Measurements from ENCODE around the gene FASTK.
A peak's percentile ranks its signal among the peaks of the same experiment; 100 is the strongest.

Gene FASTK

DNA sequence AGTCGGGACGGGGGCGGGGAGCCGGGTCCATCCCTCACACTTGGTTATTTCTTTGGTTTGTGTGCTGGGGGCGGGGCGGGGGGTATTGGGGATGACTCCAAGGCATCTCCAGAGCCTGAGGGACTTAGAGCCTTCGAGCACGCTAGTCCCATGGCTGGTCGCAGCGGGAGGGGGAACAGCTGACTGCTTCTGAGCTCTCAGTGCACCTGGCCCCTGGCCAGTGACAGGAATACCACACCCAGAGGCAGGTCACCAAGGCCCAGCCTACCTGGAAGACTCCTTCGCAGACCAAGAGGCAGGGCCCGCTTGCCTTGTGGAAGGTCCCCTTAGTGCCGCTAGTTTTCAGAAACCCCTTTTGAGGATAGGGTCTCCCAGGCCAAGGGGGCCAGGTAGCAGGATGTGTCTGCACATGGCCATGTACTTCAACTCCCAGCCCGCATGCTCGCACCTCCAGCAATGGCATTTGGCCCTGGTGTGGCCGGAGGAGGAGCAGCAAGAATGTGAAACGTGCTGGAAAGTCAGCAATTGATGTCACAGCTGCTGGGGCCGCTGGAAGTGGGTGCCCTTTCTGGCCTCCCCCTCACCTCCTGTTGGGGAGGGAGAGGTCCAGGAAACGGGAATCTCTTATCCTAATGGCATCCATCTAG is 46.0 kb upstream of the FASTK start:
- TF ChIP-seq, protein P1, sequence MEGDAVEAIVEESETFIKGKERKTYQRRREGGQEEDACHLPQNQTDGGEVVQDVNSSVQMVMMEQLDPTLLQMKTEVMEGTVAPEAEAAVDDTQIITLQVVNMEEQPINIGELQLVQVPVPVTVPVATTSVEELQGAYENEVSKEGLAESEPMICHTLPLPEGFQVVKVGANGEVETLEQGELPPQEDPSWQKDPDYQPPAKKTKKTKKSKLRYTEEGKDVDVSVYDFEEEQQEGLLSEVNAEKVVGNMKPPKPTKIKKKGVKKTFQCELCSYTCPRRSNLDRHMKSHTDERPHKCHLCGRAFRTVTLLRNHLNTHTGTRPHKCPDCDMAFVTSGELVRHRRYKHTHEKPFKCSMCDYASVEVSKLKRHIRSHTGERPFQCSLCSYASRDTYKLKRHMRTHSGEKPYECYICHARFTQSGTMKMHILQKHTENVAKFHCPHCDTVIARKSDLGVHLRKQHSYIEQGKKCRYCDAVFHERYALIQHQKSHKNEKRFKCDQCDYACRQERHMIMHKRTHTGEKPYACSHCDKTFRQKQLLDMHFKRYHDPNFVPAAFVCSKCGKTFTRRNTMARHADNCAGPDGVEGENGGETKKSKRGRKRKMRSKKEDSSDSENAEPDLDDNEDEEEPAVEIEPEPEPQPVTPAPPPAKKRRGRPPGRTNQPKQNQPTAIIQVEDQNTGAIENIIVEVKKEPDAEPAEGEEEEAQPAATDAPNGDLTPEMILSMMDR (conservative IDR thresholded peaks at IDR 0.05; ENCODE audit: low read depth): no peak
- no peak for DNase-seq (ENCODE audit: low spot score)
- POLR2A ChIA-PET (ENCODE audit: low non-redundant PET): no interaction called here
- CTCF ChIA-PET: no interaction called here
- peak overlapping the region; percentile 17 for H3K27ac ChIP-seq

DNA sequence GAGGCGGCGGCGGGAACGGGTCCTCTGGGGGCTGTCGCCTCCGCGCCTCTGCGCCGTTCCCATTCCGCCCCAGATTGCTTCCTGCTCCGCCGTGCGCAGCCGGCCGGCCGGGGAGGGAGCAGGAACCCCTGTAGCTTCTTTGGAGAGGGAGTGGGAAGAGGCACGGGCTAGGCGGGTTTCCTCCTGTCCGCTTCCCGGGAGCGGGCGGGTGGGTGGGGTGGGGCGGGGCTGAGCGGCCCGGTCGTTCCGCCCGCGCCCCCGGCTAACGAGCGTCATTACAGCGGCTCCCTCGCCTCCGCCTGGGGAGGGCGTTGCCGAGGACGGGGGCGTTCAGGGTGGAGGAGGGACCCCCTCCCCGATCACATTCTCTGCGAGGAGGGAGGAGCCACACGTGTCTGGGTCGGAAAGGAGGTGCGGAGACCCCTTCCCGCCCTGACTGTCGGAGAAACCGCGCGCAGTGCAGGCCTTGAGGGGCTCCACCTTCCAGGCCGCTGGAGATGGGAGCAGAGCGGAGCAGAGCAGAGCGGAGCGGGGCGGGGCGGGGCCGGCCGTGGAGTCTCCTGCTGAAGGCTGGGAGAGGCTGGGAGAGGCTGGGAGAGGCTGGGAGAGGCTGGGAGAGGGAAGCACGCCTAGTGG is 45.4 kb upstream of the FASTK start:
- no peak overlapping the region for H3K27ac ChIP-seq
- POLR2A ChIA-PET (ENCODE audit: low non-redundant PET): no interaction called here
- CTCF ChIA-PET: no interaction called here

DNA sequence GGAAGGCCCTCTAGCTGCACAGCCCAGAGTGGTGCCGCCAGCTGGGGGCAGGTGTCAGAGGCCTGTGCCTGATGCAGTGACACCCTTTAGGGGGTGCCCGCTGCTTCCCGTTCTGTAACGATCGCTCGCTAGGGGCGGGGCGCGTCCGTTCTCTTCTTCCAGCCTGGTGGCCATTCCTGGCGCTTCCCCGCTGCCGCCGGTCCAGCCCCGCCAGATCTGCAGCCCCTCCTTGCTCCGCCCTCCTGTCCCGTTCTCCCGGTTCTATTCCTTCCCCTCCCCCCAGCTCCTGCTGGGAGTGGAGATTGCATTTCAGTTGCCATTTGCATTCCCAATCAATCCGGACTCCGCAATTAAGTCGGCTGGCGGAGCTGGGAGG is 44.8 kb upstream of the FASTK start:
- DNase-seq (ENCODE audit: low spot score): no peak
- TF ChIP-seq, protein P1 (conservative IDR thresholded peaks at IDR 0.05; ENCODE audit: low read depth): no peak
- POLR2A ChIA-PET (ENCODE audit: low non-redundant PET): no interaction called here
- no peak overlapping the region for H3K27ac ChIP-seq
- CTCF ChIA-PET: no interaction called here

More for the DNA sequence above, 45.4 kb upstream of the FASTK start:
- TF ChIP-seq, protein P1 (conservative IDR thresholded peaks at IDR 0.05; ENCODE audit: low read depth): no peak
- no peak for DNase-seq (ENCODE audit: low spot score)

DNA sequence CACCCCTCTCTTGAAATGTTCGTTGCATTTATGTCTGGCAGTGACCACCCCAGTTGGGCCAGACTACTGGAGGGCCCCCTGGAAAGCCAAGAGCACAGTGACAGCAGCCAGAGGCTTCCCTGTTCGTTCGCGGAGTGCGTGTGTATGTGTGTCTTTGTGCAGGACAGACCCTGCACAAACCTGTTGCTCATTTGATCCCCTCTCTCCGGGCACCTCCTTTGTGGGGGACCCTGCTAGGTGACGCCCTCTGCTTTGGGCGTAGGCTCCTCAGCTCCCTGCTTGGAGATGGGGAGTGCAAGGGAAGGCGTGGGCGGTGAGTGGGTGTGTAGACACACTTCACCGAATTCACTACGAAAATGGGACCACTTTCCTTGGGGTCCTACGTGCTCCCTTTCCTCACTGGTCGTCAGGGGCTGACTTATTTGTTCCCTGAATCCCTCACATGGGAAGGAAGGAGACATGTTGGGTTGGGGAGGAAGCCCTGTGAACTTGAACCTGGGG is 44.3 kb upstream of the FASTK start:
- ChIA-PET CTCF (interaction anchor here (0.6 to 1.4 kb wide), 3 partner anchors 11 to 119 kb away, joined by 3 to 11 read pairs (median 5); no protein-coding TSS in a partner anchor), POLR2A (ENCODE audit: low non-redundant PET) (no interaction called here)
- no peak overlapping the region for H3K27ac ChIP-seq
- TF ChIP-seq, protein P1 (conservative IDR thresholded peaks at IDR 0.05; ENCODE audit: low read depth): no peak
- DNase-seq (ENCODE audit: low spot score): no peak

DNA sequence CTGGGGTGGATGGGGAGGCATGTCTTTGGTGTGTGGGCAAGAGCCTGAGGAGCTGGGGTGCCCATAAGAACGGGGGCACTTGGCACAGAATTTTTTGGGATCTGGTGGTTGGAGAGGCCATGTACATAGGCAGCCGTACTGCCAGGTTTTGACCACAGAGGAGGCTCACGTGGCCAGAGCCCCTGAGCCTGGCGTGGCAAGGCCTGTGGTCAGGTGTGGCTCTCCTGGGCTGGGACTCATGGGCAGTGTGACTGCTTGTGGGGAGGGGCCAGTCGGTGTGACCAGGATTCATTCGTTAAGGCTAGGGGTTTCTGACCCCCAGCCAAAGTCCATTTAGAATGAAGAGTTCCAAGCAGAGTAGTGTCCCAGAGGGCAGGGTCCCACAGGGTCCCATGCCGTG is 43.9 kb upstream of the FASTK start:
- H3K27ac ChIP-seq: peak overlapping the region; percentile 23; the same call in 1 of the 2 replicates
- ChIA-PET POLR2A (ENCODE audit: low non-redundant PET) (no interaction called here), CTCF (interaction anchor here (0.6 to 1.4 kb wide), 7 partner anchors 11 to 954 kb away, joined by 3 to 11 read pairs (median 3); no protein-coding TSS in a partner anchor)
- no peak for DNase-seq (ENCODE audit: low spot score)
- TF ChIP-seq, protein P1 (conservative IDR thresholded peaks at IDR 0.05; ENCODE audit: low read depth): no peak

DNA sequence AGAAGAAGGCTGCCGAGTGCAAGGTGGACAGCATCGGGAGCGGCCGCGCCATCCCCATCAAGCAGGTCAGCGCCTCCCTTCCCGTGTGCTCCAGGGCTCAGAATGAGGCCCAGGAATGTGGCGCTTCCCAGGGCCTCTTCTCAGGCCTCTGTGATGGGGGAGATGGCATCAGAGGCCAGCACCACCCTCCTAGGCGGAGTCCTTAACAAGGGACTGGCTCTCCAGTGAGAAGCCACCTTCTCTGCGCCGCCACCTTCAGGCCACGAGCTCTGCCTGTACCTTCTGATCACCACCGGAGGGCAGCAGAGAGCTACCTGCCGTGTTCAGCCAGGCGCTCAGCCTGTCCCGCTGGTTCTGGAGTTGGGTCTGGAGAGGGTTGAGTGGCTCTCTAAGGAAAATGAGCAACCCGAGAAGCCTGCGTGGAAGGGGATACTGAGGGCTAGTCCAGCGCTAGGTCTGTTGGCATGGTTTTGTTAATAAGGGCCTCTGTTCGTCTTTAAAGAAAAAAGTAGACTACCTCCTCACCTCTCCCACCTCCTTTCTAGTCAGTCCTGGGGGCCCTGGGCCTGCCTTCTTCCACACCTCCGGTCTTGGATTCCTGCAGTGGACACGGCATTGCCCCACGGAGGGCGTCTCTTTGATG is 43.3 kb upstream of the FASTK start:
- POLR2A ChIA-PET (ENCODE audit: low non-redundant PET): no interaction called here
- CTCF ChIA-PET: interaction anchor here (0.6 to 1.4 kb wide), 11 partner anchors 11 to 954 kb away, joined by 3 to 11 read pairs (median 4); no protein-coding TSS in a partner anchor
- peak overlapping the region; percentile 23; the same call in 1 of the 2 replicates for H3K27ac ChIP-seq
- TF ChIP-seq, protein P1 (conservative IDR thresholded peaks at IDR 0.05; ENCODE audit: low read depth): peak; percentile 99
- peak; percentile 72 for DNase-seq (ENCODE audit: low spot score)

All from RWPE1 (cell line).